ENCODE measurements around the gene SIRT7. TPM values are rescaled to one million over a fixed set of nuclear protein-coding genes. Genes with fewer than 3 reads are reported as not detected.

SIRT7 gene
- total RNA-seq, 1 donor from 2014 or later = 50.2 TPM

GRCh38 chr17:81884968-81885367 is 33.0 kb downstream of the SIRT7 start:
- no peaks in the 10 kb centered on the region for H3K9me3 Mint-ChIP-seq
- DNase-seq (ENCODE audit: low spot score) = no peak
- peaks cover 83% of the 10 kb centered on the region for H3K36me3 Mint-ChIP-seq (ENCODE audit: low read depth)
- peaks cover 16% of the 10 kb centered on the region for H3K4me1 Mint-ChIP-seq (ENCODE audit: low read depth)
- intact Hi-C loops (cut with micrococcal nuclease) = no loop called here
- H3K27ac Mint-ChIP-seq = no peak overlapping the region
- no peaks in the 10 kb centered on the region for H3K27me3 Mint-ChIP-seq (ENCODE audit: low read depth)
- H3K4me3 Mint-ChIP-seq (ENCODE audit: low read depth) = no peak overlapping the region

- DNase-seq (ENCODE audit: low spot score) = no peak
- peaks cover 84% of the 10 kb centered on the region for H3K36me3 Mint-ChIP-seq (ENCODE audit: low read depth)
- H3K4me3 Mint-ChIP-seq (ENCODE audit: low read depth) = no peak overlapping the region
- H3K27ac Mint-ChIP-seq = no peak overlapping the region
- intact Hi-C loops (cut with micrococcal nuclease) = no loop called here
- no peaks in the 10 kb centered on the region for H3K27me3 Mint-ChIP-seq (ENCODE audit: low read depth)
- no peaks in the 10 kb centered on the region for H3K9me3 Mint-ChIP-seq
- H3K4me1 Mint-ChIP-seq (ENCODE audit: low read depth) = peaks cover 16% of the 10 kb centered on the region
These were observed 33.5 kb downstream of the SIRT7 start for GRCh38 chr17:81884520-81884919.

- Mint-ChIP-seq H3K36me3 (ENCODE audit: low read depth) (peaks cover 58% of the 10 kb centered on the region), H3K9me3 (no peaks in the 10 kb centered on the region), H3K27ac (no peak overlapping the region), H3K27me3 (ENCODE audit: low read depth) (no peaks in the 10 kb centered on the region), H3K4me3 (ENCODE audit: low read depth) (no peak overlapping the region), H3K4me1 (ENCODE audit: low read depth) (peaks cover 3% of the 10 kb centered on the region)
- no peak for DNase-seq (ENCODE audit: low spot score)
- intact Hi-C loops (cut with micrococcal nuclease) = no loop called here
These were observed 38.9 kb downstream of the SIRT7 start for GRCh38 chr17:81879121-81879520.

GRCh38 chr17:81878294-81878693 is 39.7 kb downstream of the SIRT7 start:
- Mint-ChIP-seq H3K9me3 (no peaks in the 10 kb centered on the region), H3K4me3 (ENCODE audit: low read depth) (no peak overlapping the region), H3K27ac (no peak overlapping the region), H3K4me1 (ENCODE audit: low read depth) (peaks cover 7% of the 10 kb centered on the region), H3K27me3 (ENCODE audit: low read depth) (no peaks in the 10 kb centered on the region), H3K36me3 (ENCODE audit: low read depth) (peaks cover 55% of the 10 kb centered on the region)
- DNase-seq (ENCODE audit: low spot score) = no peak
- intact Hi-C loops (cut with micrococcal nuclease) = no loop called here

GRCh38 chr17:81877569-81877968 is 40.4 kb downstream of the SIRT7 start:
- DNase-seq (ENCODE audit: low spot score) = no peak
- H3K4me3 Mint-ChIP-seq (ENCODE audit: low read depth) = no peak overlapping the region
- H3K27ac Mint-ChIP-seq = no peak overlapping the region
- intact Hi-C loops (cut with micrococcal nuclease) = no loop called here
- peaks cover 51% of the 10 kb centered on the region for H3K36me3 Mint-ChIP-seq (ENCODE audit: low read depth)
- H3K27me3 Mint-ChIP-seq (ENCODE audit: low read depth) = no peaks in the 10 kb centered on the region
- H3K4me1 Mint-ChIP-seq (ENCODE audit: low read depth) = peaks cover 12% of the 10 kb centered on the region
- H3K9me3 Mint-ChIP-seq = no peaks in the 10 kb centered on the region

- Mint-ChIP-seq H3K4me3 (ENCODE audit: low read depth) (peak overlapping the region; percentile 82), H3K27ac (peak overlapping the region; percentile 91), H3K36me3 (ENCODE audit: low read depth) (peaks cover 36% of the 10 kb centered on the region), H3K9me3 (no peaks in the 10 kb centered on the region), H3K4me1 (ENCODE audit: low read depth) (peaks cover 16% of the 10 kb centered on the region), H3K27me3 (ENCODE audit: low read depth) (no peaks in the 10 kb centered on the region)
- DNase-seq (ENCODE audit: low spot score) = peak; percentile 94
- intact Hi-C loops (cut with micrococcal nuclease) = loop anchor here (2.0 to 5.0 kb wide), 2 partner anchors 19 to 39 kb away; partner anchors contain the start of genes ALYREF, ANAPC11 and MCRIP1
These were observed 46.4 kb downstream of the SIRT7 start for GRCh38 chr17:81871387-81872230.

- Mint-ChIP-seq H3K4me1 (ENCODE audit: low read depth) (peaks cover 16% of the 10 kb centered on the region), H3K9me3 (no peaks in the 10 kb centered on the region), H3K27ac (peak within 1 kb of the TSS; percentile 91), H3K27me3 (ENCODE audit: low read depth) (no peaks in the 10 kb centered on the region), H3K36me3 (ENCODE audit: low read depth) (peaks cover 34% of the 10 kb centered on the region), H3K4me3 (ENCODE audit: low read depth) (peak within 1 kb of the TSS; percentile 89)
- no peak for DNase-seq (ENCODE audit: low spot score)
- intact Hi-C loops (cut with micrococcal nuclease) = loop anchor here (1.0 to 5.0 kb wide), 3 partner anchors 10 to 39 kb away; partner anchors contain the start of genes ALYREF, ANAPC11 and MCRIP1
These were observed 47.0 kb downstream of the SIRT7 start, which contains the start of gene ARHGDIA for GRCh38 chr17:81870981-81871386. Gene ARHGDIA (minus strand): TSS chr17:81871337. CDS start chr17:81869930, 1,407 bp downstream.

GRCh38 chr17:81870131-81870980 is 47.6 kb downstream of the SIRT7 start:
- no peaks in the 10 kb centered on the region for H3K9me3 Mint-ChIP-seq
- intact Hi-C loops (cut with micrococcal nuclease) = loop anchor here (1.0 to 5.0 kb wide), 3 partner anchors 9 to 38 kb away; partner anchors contain the start of genes ALYREF, ANAPC11 and MCRIP1
- H3K36me3 Mint-ChIP-seq (ENCODE audit: low read depth) = peaks cover 38% of the 10 kb centered on the region
- peak overlapping the region; percentile 89 for H3K4me3 Mint-ChIP-seq (ENCODE audit: low read depth)
- peak overlapping the region; percentile 88 for H3K27ac Mint-ChIP-seq
- H3K4me1 Mint-ChIP-seq (ENCODE audit: low read depth) = peaks cover 16% of the 10 kb centered on the region
- no peaks in the 10 kb centered on the region for H3K27me3 Mint-ChIP-seq (ENCODE audit: low read depth)
- DNase-seq (ENCODE audit: low spot score) = peak; percentile 46

- Mint-ChIP-seq H3K9me3 (no peaks in the 10 kb centered on the region), H3K4me1 (ENCODE audit: low read depth) (peaks cover 14% of the 10 kb centered on the region), H3K27ac (peak overlapping the region; percentile 88), H3K36me3 (ENCODE audit: low read depth) (peaks cover 44% of the 10 kb centered on the region), H3K4me3 (ENCODE audit: low read depth) (peak overlapping the region; percentile 89), H3K27me3 (ENCODE audit: low read depth) (no peaks in the 10 kb centered on the region)
- intact Hi-C loops (cut with micrococcal nuclease) = loop anchor here (1.0 to 5.0 kb wide), 3 partner anchors 8 to 37 kb away; partner anchors contain the start of genes ALYREF, ANAPC11 and MCRIP1
- peak; percentile 26 for DNase-seq (ENCODE audit: low spot score)
These were observed 48.5 kb downstream of the SIRT7 start for GRCh38 chr17:81869221-81870130.

- no peaks in the 10 kb centered on the region for H3K9me3 Mint-ChIP-seq
- DNase-seq (ENCODE audit: low spot score) = no peak
- intact Hi-C loops (cut with micrococcal nuclease) = no loop called here
These were observed 49.2 kb downstream of the SIRT7 start for GRCh38 chr17:81868674-81869220.

GRCh38 chr17:81867991-81868673 is 49.8 kb downstream of the SIRT7 start:
- Mint-ChIP-seq H3K4me1 (ENCODE audit: low read depth) (peaks cover 16% of the 10 kb centered on the region), H3K36me3 (ENCODE audit: low read depth) (peaks cover 57% of the 10 kb centered on the region), H3K27ac (peak overlapping the region; percentile 72), H3K27me3 (ENCODE audit: low read depth) (no peaks in the 10 kb centered on the region), H3K4me3 (ENCODE audit: low read depth) (peak overlapping the region; percentile 57), H3K9me3 (no peaks in the 10 kb centered on the region)
- intact Hi-C loops (cut with micrococcal nuclease) = no loop called here
- no peak for DNase-seq (ENCODE audit: low spot score)

More at GRCh38 chr17:81868674-81869220, 49.2 kb downstream of the SIRT7 start:
- Mint-ChIP-seq H3K27ac (peak overlapping the region; percentile 55), H3K4me3 (ENCODE audit: low read depth) (peak overlapping the region; percentile 89), H3K27me3 (ENCODE audit: low read depth) (no peaks in the 10 kb centered on the region), H3K36me3 (ENCODE audit: low read depth) (peaks cover 51% of the 10 kb centered on the region), H3K4me1 (ENCODE audit: low read depth) (peaks cover 12% of the 10 kb centered on the region)

Measured in activated T-helper 2 cell treated with anti-CD3 and anti-CD28 coated beads, Interferon-gamma antibody, Interleukin-2, Interleukin-4, amounts not matched to agents 10 μg/mL and 5 μg/mL and 100 μg/mL, durations not matched to agents 14 hours and 24 hours and 36 hours (primary cell).